ENCODE measurements around the gene APLN.
A peak's percentile ranks its signal among the peaks of the same experiment; 100 is the strongest.

APLN gene

GRCh38 chrX:129654652-129655546 lies at the start of gene APLN:
Gene APLN (minus strand): TSS chrX:129654956. CDS start chrX:129654630, 326 bp downstream.
- H3K4me3 ChIP-seq (ENCODE audit: low read depth, low read length) = peak within 1 kb of the TSS; percentile 63
- H3K27me3 ChIP-seq (ENCODE audit: control insufficient read depth, insufficient read depth, low read length) = peaks cover 72% of the 10 kb centered on the region
- H3K9me3 ChIP-seq (ENCODE audit: control insufficient read depth, insufficient read depth, low read length) = peaks cover 3% of the 10 kb centered on the region
- no peak within 1 kb of the TSS for H3K9ac ChIP-seq (ENCODE audit: low read depth, low read length)
- H3K36me3 ChIP-seq (ENCODE audit: control insufficient read depth, insufficient read depth, low read length) = no peaks in the 10 kb centered on the region
- peaks cover 4% of the 10 kb centered on the region for H3K4me1 ChIP-seq (ENCODE audit: control insufficient read depth, insufficient read depth, low read length)

GRCh38 chrX:129704491-129704890 lies 49.7 kb upstream of the APLN start:
- Histone ChIP-seq H3K4me1 (ENCODE audit: control insufficient read depth, insufficient read depth, low read length) (no peaks in the 10 kb centered on the region), H3K9me3 (ENCODE audit: control insufficient read depth, insufficient read depth, low read length) (no peaks in the 10 kb centered on the region), H3K27me3 (ENCODE audit: control insufficient read depth, insufficient read depth, low read length) (no peaks in the 10 kb centered on the region), H3K4me3 (ENCODE audit: low read depth, low read length) (no peak overlapping the region), H3K36me3 (ENCODE audit: control insufficient read depth, insufficient read depth, low read length) (no peaks in the 10 kb centered on the region), H3K9ac (ENCODE audit: low read depth, low read length) (no peak overlapping the region)

GRCh38 chrX:129701624-129702069 lies 46.9 kb upstream of the APLN start:
- H3K4me3 ChIP-seq (ENCODE audit: low read depth, low read length) = no peak overlapping the region
- no peaks in the 10 kb centered on the region for H3K36me3 ChIP-seq (ENCODE audit: control insufficient read depth, insufficient read depth, low read length)
- no peak overlapping the region for H3K9ac ChIP-seq (ENCODE audit: low read depth, low read length)
- H3K9me3 ChIP-seq (ENCODE audit: control insufficient read depth, insufficient read depth, low read length) = no peaks in the 10 kb centered on the region
- H3K27me3 ChIP-seq (ENCODE audit: control insufficient read depth, insufficient read depth, low read length) = no peaks in the 10 kb centered on the region
- peaks cover 15% of the 10 kb centered on the region for H3K4me1 ChIP-seq (ENCODE audit: control insufficient read depth, insufficient read depth, low read length)

- Histone ChIP-seq H3K4me3 (ENCODE audit: low read depth, low read length) (no peak overlapping the region), H3K27me3 (ENCODE audit: control insufficient read depth, insufficient read depth, low read length) (no peaks in the 10 kb centered on the region), H3K9ac (ENCODE audit: low read depth, low read length) (no peak overlapping the region), H3K36me3 (ENCODE audit: control insufficient read depth, insufficient read depth, low read length) (no peaks in the 10 kb centered on the region), H3K4me1 (ENCODE audit: control insufficient read depth, insufficient read depth, low read length) (peaks cover 20% of the 10 kb centered on the region), H3K9me3 (ENCODE audit: control insufficient read depth, insufficient read depth, low read length) (no peaks in the 10 kb centered on the region)
Observed at GRCh38 chrX:129700536-129700935, 45.8 kb upstream of the APLN start.

GRCh38 chrX:129698150-129698549 lies 43.4 kb upstream of the APLN start:
- no peaks in the 10 kb centered on the region for H3K9me3 ChIP-seq (ENCODE audit: control insufficient read depth, insufficient read depth, low read length)
- H3K27me3 ChIP-seq (ENCODE audit: control insufficient read depth, insufficient read depth, low read length) = no peaks in the 10 kb centered on the region

GRCh38 chrX:129697204-129697829 lies 42.6 kb upstream of the APLN start:
- Histone ChIP-seq H3K9me3 (ENCODE audit: control insufficient read depth, insufficient read depth, low read length) (no peaks in the 10 kb centered on the region), H3K27me3 (ENCODE audit: control insufficient read depth, insufficient read depth, low read length) (no peaks in the 10 kb centered on the region), H3K4me1 (ENCODE audit: control insufficient read depth, insufficient read depth, low read length) (peaks cover 20% of the 10 kb centered on the region), H3K9ac (ENCODE audit: low read depth, low read length) (no peak overlapping the region), H3K4me3 (ENCODE audit: low read depth, low read length) (no peak overlapping the region), H3K36me3 (ENCODE audit: control insufficient read depth, insufficient read depth, low read length) (no peaks in the 10 kb centered on the region)

More at GRCh38 chrX:129698150-129698549, 43.4 kb upstream of the APLN start:
- Histone ChIP-seq H3K36me3 (ENCODE audit: control insufficient read depth, insufficient read depth, low read length) (no peaks in the 10 kb centered on the region), H3K4me1 (ENCODE audit: control insufficient read depth, insufficient read depth, low read length) (peaks cover 20% of the 10 kb centered on the region), H3K4me3 (ENCODE audit: low read depth, low read length) (no peak overlapping the region), H3K9ac (ENCODE audit: low read depth, low read length) (no peak overlapping the region)

- Histone ChIP-seq H3K9ac (ENCODE audit: low read depth, low read length) (no peak overlapping the region), H3K27me3 (ENCODE audit: control insufficient read depth, insufficient read depth, low read length) (no peaks in the 10 kb centered on the region), H3K36me3 (ENCODE audit: control insufficient read depth, insufficient read depth, low read length) (no peaks in the 10 kb centered on the region), H3K9me3 (ENCODE audit: control insufficient read depth, insufficient read depth, low read length) (no peaks in the 10 kb centered on the region), H3K4me1 (ENCODE audit: control insufficient read depth, insufficient read depth, low read length) (peaks cover 20% of the 10 kb centered on the region), H3K4me3 (ENCODE audit: low read depth, low read length) (no peak overlapping the region)
Observed at GRCh38 chrX:129696463-129697155, 41.9 kb upstream of the APLN start.

- no peak overlapping the region for H3K9ac ChIP-seq (ENCODE audit: low read depth, low read length)
- peaks cover 20% of the 10 kb centered on the region for H3K4me1 ChIP-seq (ENCODE audit: control insufficient read depth, insufficient read depth, low read length)
- no peaks in the 10 kb centered on the region for H3K27me3 ChIP-seq (ENCODE audit: control insufficient read depth, insufficient read depth, low read length)
- H3K36me3 ChIP-seq (ENCODE audit: control insufficient read depth, insufficient read depth, low read length) = no peaks in the 10 kb centered on the region
- no peak overlapping the region for H3K4me3 ChIP-seq (ENCODE audit: low read depth, low read length)
- H3K9me3 ChIP-seq (ENCODE audit: control insufficient read depth, insufficient read depth, low read length) = no peaks in the 10 kb centered on the region
Observed at GRCh38 chrX:129695937-129696336, 41.2 kb upstream of the APLN start.

GRCh38 chrX:129695535-129695934 lies 40.8 kb upstream of the APLN start:
- Histone ChIP-seq H3K36me3 (ENCODE audit: control insufficient read depth, insufficient read depth, low read length) (no peaks in the 10 kb centered on the region), H3K9me3 (ENCODE audit: control insufficient read depth, insufficient read depth, low read length) (no peaks in the 10 kb centered on the region), H3K4me3 (ENCODE audit: low read depth, low read length) (no peak overlapping the region), H3K9ac (ENCODE audit: low read depth, low read length) (no peak overlapping the region), H3K4me1 (ENCODE audit: control insufficient read depth, insufficient read depth, low read length) (peaks cover 20% of the 10 kb centered on the region), H3K27me3 (ENCODE audit: control insufficient read depth, insufficient read depth, low read length) (no peaks in the 10 kb centered on the region)

- Histone ChIP-seq H3K9me3 (ENCODE audit: control insufficient read depth, insufficient read depth, low read length) (no peaks in the 10 kb centered on the region), H3K36me3 (ENCODE audit: control insufficient read depth, insufficient read depth, low read length) (no peaks in the 10 kb centered on the region), H3K27me3 (ENCODE audit: control insufficient read depth, insufficient read depth, low read length) (no peaks in the 10 kb centered on the region), H3K4me3 (ENCODE audit: low read depth, low read length) (no peak overlapping the region), H3K4me1 (ENCODE audit: control insufficient read depth, insufficient read depth, low read length) (peaks cover 20% of the 10 kb centered on the region), H3K9ac (ENCODE audit: low read depth, low read length) (no peak overlapping the region)
Observed at GRCh38 chrX:129694805-129695204, 40.0 kb upstream of the APLN start.

GRCh38 chrX:129693354-129693753 lies 38.6 kb upstream of the APLN start:
- H3K9ac ChIP-seq (ENCODE audit: low read depth, low read length) = no peak overlapping the region
- H3K27me3 ChIP-seq (ENCODE audit: control insufficient read depth, insufficient read depth, low read length) = peaks cover 2% of the 10 kb centered on the region
- H3K36me3 ChIP-seq (ENCODE audit: control insufficient read depth, insufficient read depth, low read length) = no peaks in the 10 kb centered on the region
- H3K4me1 ChIP-seq (ENCODE audit: control insufficient read depth, insufficient read depth, low read length) = peaks cover 18% of the 10 kb centered on the region
- no peaks in the 10 kb centered on the region for H3K9me3 ChIP-seq (ENCODE audit: control insufficient read depth, insufficient read depth, low read length)
- H3K4me3 ChIP-seq (ENCODE audit: low read depth, low read length) = no peak overlapping the region
